Breast epithelium (tissue), 3 donors: ENCODE measurements around the gene KLC1.

ENCODE experiments used
- POLR2A ChIP-seq: fragments of 450-650 bp; IDR thresholded peaks from one replicate; pipeline ENCODE4 v1.6.1; 2016; ENCODE audit warnings: antibody characterized with exemption, mild to moderate bottlenecking, moderate library complexity
- TF ChIP-seq, protein P1 (sequence below), 3 donors: fragments of 450-650 bp; IDR thresholded peaks; one replicate each; pipeline ENCODE4 v1.5.1; 2016 to 2017; ENCODE audit warnings: antibody characterized with exemption in 3 of 3, mild to moderate bottlenecking in 3 of 3, moderate library complexity in 3 of 3

GRCh38 chr14:103724116-103724515 lies 95.1 kb downstream of the KLC1 start:
- no peak for TF ChIP-seq POLR2A
- TF ChIP-seq, protein P1, sequence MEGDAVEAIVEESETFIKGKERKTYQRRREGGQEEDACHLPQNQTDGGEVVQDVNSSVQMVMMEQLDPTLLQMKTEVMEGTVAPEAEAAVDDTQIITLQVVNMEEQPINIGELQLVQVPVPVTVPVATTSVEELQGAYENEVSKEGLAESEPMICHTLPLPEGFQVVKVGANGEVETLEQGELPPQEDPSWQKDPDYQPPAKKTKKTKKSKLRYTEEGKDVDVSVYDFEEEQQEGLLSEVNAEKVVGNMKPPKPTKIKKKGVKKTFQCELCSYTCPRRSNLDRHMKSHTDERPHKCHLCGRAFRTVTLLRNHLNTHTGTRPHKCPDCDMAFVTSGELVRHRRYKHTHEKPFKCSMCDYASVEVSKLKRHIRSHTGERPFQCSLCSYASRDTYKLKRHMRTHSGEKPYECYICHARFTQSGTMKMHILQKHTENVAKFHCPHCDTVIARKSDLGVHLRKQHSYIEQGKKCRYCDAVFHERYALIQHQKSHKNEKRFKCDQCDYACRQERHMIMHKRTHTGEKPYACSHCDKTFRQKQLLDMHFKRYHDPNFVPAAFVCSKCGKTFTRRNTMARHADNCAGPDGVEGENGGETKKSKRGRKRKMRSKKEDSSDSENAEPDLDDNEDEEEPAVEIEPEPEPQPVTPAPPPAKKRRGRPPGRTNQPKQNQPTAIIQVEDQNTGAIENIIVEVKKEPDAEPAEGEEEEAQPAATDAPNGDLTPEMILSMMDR (IDR thresholded peaks at IDR 0.05), result no peak
